ENCODE data around the gene CRYBA1. TPM values are rescaled to one million over a fixed set of nuclear protein-coding genes. Genes with fewer than 3 reads are reported as not detected.

Gene CRYBA1
- total RNA-seq, 4 donors from 2014 or later = not detected

DNA sequence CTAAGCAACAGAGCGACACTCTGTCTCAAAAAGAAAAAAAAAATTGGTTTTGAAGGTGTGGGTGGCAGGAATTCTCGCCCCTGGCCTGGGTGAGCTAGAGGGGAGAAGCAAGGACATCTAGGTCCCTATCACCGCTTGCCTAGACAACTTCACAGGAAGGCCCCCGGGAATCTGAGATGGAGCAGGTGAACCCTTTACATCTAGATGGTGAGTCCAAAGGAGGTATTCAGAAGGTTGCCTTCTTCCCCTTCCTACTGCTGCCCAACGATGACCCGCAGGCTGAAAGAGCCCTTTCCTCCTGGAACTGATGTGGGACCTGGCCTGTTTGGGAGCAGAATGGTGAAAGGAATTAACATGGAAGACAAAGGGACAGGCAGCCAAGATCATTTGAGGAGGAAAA lies 1.3 kb upstream of the CRYBA1 start:
- H3K4me3 ChIP-seq = no peak overlapping the region
- no peak overlapping the region for H3K27ac ChIP-seq
- intact Hi-C loops (cut with DNase I; ENCODE audit: low total_unique reads) = no loop called here
- TF ChIP-seq, protein P1, sequence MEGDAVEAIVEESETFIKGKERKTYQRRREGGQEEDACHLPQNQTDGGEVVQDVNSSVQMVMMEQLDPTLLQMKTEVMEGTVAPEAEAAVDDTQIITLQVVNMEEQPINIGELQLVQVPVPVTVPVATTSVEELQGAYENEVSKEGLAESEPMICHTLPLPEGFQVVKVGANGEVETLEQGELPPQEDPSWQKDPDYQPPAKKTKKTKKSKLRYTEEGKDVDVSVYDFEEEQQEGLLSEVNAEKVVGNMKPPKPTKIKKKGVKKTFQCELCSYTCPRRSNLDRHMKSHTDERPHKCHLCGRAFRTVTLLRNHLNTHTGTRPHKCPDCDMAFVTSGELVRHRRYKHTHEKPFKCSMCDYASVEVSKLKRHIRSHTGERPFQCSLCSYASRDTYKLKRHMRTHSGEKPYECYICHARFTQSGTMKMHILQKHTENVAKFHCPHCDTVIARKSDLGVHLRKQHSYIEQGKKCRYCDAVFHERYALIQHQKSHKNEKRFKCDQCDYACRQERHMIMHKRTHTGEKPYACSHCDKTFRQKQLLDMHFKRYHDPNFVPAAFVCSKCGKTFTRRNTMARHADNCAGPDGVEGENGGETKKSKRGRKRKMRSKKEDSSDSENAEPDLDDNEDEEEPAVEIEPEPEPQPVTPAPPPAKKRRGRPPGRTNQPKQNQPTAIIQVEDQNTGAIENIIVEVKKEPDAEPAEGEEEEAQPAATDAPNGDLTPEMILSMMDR (IDR thresholded peaks at IDR 0.05) = no peak
- no peak for TF ChIP-seq POLR2A (IDR thresholded peaks at IDR 0.05)
- no peaks in the 10 kb centered on the region for H3K27me3 ChIP-seq
- no peaks in the 10 kb centered on the region for H3K4me1 ChIP-seq
- H3K9me3 ChIP-seq = no peaks in the 10 kb centered on the region
- DNase-seq = no peak
- no peaks in the 10 kb centered on the region for H3K36me3 ChIP-seq

GRCh38 chr17:29247219-29247618 lies 560 bp downstream of the CRYBA1 start:
- Histone ChIP-seq H3K4me1 (no peaks in the 10 kb centered on the region), H3K9me3 (no peaks in the 10 kb centered on the region), H3K4me3 (no peak overlapping the region), H3K27ac (no peak overlapping the region), H3K36me3 (no peaks in the 10 kb centered on the region), H3K27me3 (no peaks in the 10 kb centered on the region)
- DNase-seq = no peak
- intact Hi-C loops (cut with DNase I; ENCODE audit: low total_unique reads) = no loop called here
- TF ChIP-seq POLR2A (IDR thresholded peaks at IDR 0.05) = no peak
- TF ChIP-seq, protein P1 (IDR thresholded peaks at IDR 0.05) = no peak

GRCh38 chr17:29248845-29249244 lies 2.2 kb downstream of the CRYBA1 start:
- Histone ChIP-seq H3K27me3 (no peaks in the 10 kb centered on the region), H3K4me1 (no peaks in the 10 kb centered on the region), H3K36me3 (no peaks in the 10 kb centered on the region), H3K27ac (no peak overlapping the region), H3K9me3 (no peaks in the 10 kb centered on the region), H3K4me3 (no peak overlapping the region)
- no peak for TF ChIP-seq POLR2A (IDR thresholded peaks at IDR 0.05)
- TF ChIP-seq, protein P1 (IDR thresholded peaks at IDR 0.05) = no peak
- DNase-seq = no peak
- intact Hi-C loops (cut with DNase I; ENCODE audit: low total_unique reads) = no loop called here

GRCh38 chr17:29250666-29251065 lies 4.0 kb downstream of the CRYBA1 start:
- TF ChIP-seq POLR2A (IDR thresholded peaks at IDR 0.05) = no peak
- TF ChIP-seq, protein P1 (IDR thresholded peaks at IDR 0.05) = no peak
- H3K9me3 ChIP-seq = no peaks in the 10 kb centered on the region
- H3K36me3 ChIP-seq = no peaks in the 10 kb centered on the region
- H3K27me3 ChIP-seq = no peaks in the 10 kb centered on the region
- no peaks in the 10 kb centered on the region for H3K4me1 ChIP-seq
- no peak for DNase-seq
- no peak overlapping the region for H3K27ac ChIP-seq
- intact Hi-C loops (cut with DNase I; ENCODE audit: low total_unique reads) = no loop called here
- H3K4me3 ChIP-seq = no peak overlapping the region

DNA sequence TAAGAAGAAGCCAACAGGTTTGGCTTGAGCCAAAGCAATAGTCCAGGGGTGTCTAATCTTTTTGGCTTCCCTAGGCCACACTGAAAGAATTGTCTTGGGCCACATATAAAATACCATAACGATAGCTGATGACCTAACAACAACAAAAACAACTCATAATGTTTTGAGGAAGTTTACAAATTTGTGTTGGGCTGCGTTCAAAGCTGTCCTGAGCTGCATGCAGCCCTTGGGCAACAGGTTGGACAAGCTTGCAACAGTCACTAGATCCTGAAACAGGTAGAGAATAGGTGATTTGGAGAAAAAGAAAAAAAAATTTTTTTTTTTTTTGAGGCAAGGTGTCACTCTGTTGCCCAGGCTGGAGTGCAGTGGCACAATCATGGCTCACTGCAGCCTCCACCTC lies 4.5 kb downstream of the CRYBA1 start:
- no peaks in the 10 kb centered on the region for H3K27me3 ChIP-seq
- peaks cover 0 to under 1% of the 10 kb centered on the region in 2 donors for H3K4me1 ChIP-seq
- H3K4me3 ChIP-seq = no peak overlapping the region
- H3K27ac ChIP-seq = no peak overlapping the region
- intact Hi-C loops (cut with DNase I; ENCODE audit: low total_unique reads) = no loop called here
- no peak for TF ChIP-seq POLR2A (IDR thresholded peaks at IDR 0.05)
- TF ChIP-seq, protein P1 (IDR thresholded peaks at IDR 0.05) = no peak
- H3K9me3 ChIP-seq = no peaks in the 10 kb centered on the region
- DNase-seq = no peak
- H3K36me3 ChIP-seq = no peaks in the 10 kb centered on the region
